ENCODE data around the gene FADS2. TPM values are rescaled to one million over a fixed set of nuclear protein-coding genes. Genes with fewer than 3 reads are reported as not detected.

Gene FADS2
- total RNA-seq, 1 experiment from 2014 or later, result 19.2 TPM

DNA sequence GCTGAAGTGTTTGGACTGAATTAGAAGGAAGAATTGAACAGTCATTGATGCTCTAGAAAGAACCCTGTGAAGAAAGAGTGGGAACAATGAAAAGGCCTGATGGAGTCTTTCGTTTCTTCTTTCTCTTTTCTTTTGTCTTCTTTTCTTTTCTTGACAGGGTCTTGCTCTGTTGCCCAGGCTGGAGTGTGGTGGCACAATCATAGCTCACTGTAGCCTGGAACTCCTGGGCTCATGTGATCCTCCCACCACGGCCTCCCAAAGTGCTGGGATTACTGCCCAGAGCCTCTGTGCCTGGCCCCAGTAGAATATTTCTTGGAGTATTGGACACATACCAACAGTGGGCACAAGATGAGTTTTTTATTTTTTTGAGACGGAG lies 34.3 kb upstream of the FADS2 start:
- TF ChIP-seq, protein P1, sequence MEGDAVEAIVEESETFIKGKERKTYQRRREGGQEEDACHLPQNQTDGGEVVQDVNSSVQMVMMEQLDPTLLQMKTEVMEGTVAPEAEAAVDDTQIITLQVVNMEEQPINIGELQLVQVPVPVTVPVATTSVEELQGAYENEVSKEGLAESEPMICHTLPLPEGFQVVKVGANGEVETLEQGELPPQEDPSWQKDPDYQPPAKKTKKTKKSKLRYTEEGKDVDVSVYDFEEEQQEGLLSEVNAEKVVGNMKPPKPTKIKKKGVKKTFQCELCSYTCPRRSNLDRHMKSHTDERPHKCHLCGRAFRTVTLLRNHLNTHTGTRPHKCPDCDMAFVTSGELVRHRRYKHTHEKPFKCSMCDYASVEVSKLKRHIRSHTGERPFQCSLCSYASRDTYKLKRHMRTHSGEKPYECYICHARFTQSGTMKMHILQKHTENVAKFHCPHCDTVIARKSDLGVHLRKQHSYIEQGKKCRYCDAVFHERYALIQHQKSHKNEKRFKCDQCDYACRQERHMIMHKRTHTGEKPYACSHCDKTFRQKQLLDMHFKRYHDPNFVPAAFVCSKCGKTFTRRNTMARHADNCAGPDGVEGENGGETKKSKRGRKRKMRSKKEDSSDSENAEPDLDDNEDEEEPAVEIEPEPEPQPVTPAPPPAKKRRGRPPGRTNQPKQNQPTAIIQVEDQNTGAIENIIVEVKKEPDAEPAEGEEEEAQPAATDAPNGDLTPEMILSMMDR (IDR thresholded peaks at IDR 0.05; ENCODE audit: unreplicated experiment), result no peak
- Mint-ChIP-seq H3K27me3 (ENCODE audit: unreplicated experiment) (no peaks in the 10 kb centered on the region), H3K4me1 (ENCODE audit: low read depth, unreplicated experiment) (peaks cover 36% of the 10 kb centered on the region), H3K9me3 (ENCODE audit: low read depth, unreplicated experiment) (no peaks in the 10 kb centered on the region), H3K4me3 (ENCODE audit: low read depth, unreplicated experiment) (peak overlapping the region; percentile 93), H3K27ac (ENCODE audit: unreplicated experiment) (peak overlapping the region; percentile 99), H3K36me3 (ENCODE audit: insufficient read depth, unreplicated experiment) (peaks cover 72% of the 10 kb centered on the region)
- CTCF ChIA-PET, result interaction anchor here (1.5 kb wide), 1 partner anchor 21 kb away, joined by 3 read pairs; no protein-coding TSS in a partner anchor
- BruUV-seq (replicated peaks), result no TSS peak
- intact Hi-C loops (cut with micrococcal nuclease; ENCODE audit: unreplicated experiment), result loop anchor here (10.0 kb wide), 2 partner anchors 101 to 151 kb away; partner anchors contain the start of gene FADS3
- no peak for DNase-seq

- Mint-ChIP-seq H3K4me3 (ENCODE audit: low read depth, unreplicated experiment) (no peak overlapping the region), H3K4me1 (ENCODE audit: low read depth, unreplicated experiment) (peaks cover 34% of the 10 kb centered on the region), H3K27ac (ENCODE audit: unreplicated experiment) (no peak overlapping the region), H3K9me3 (ENCODE audit: low read depth, unreplicated experiment) (no peaks in the 10 kb centered on the region), H3K27me3 (ENCODE audit: unreplicated experiment) (no peaks in the 10 kb centered on the region), H3K36me3 (ENCODE audit: insufficient read depth, unreplicated experiment) (peaks cover 76% of the 10 kb centered on the region)
- TF ChIP-seq, protein P1 (IDR thresholded peaks at IDR 0.05; ENCODE audit: unreplicated experiment), result no peak
- no TSS peak for BruUV-seq (replicated peaks)
- CTCF ChIA-PET, result no interaction called here
- no peak for DNase-seq
- intact Hi-C loops (cut with micrococcal nuclease; ENCODE audit: unreplicated experiment), result loop anchor here (10.0 kb wide), 2 partner anchors 100 to 150 kb away; partner anchors contain the start of gene FADS3
Observed at GRCh38 chr11:61794579-61794978, 33.5 kb upstream of the FADS2 start.

DNA sequence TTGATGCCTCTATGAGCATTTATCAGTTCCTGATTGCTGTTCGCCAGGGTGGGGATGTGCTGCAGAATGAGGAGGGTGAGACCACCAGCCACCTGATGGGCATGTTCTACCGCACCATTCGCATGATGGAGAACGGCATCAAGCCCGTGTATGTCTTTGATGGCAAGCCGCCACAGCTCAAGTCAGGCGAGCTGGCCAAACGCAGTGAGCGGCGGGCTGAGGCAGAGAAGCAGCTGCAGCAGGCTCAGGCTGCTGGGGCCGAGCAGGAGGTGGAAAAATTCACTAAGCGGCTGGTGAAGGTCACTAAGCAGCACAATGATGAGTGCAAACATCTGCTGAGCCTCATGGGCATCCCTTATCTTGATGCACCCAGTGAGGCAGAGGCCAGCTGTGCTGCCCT lies 32.6 kb upstream of the FADS2 start:
- Mint-ChIP-seq H3K4me1 (ENCODE audit: low read depth, unreplicated experiment) (peaks cover 26% of the 10 kb centered on the region), H3K4me3 (ENCODE audit: low read depth, unreplicated experiment) (no peak overlapping the region), H3K9me3 (ENCODE audit: low read depth, unreplicated experiment) (no peaks in the 10 kb centered on the region), H3K27ac (ENCODE audit: unreplicated experiment) (no peak overlapping the region), H3K36me3 (ENCODE audit: insufficient read depth, unreplicated experiment) (peaks cover 78% of the 10 kb centered on the region), H3K27me3 (ENCODE audit: unreplicated experiment) (no peaks in the 10 kb centered on the region)
- TF ChIP-seq, protein P1 (IDR thresholded peaks at IDR 0.05; ENCODE audit: unreplicated experiment), result no peak
- BruUV-seq (replicated peaks), result no TSS peak
- CTCF ChIA-PET, result no interaction called here
- intact Hi-C loops (cut with micrococcal nuclease; ENCODE audit: unreplicated experiment), result loop anchor here (10.0 kb wide), 2 partner anchors 99 to 149 kb away; partner anchors contain the start of gene FADS3
- DNase-seq, result no peak

- Mint-ChIP-seq H3K36me3 (ENCODE audit: insufficient read depth, unreplicated experiment) (peaks cover 81% of the 10 kb centered on the region), H3K9me3 (ENCODE audit: low read depth, unreplicated experiment) (no peaks in the 10 kb centered on the region), H3K4me3 (ENCODE audit: low read depth, unreplicated experiment) (no peak overlapping the region), H3K4me1 (ENCODE audit: low read depth, unreplicated experiment) (peaks cover 25% of the 10 kb centered on the region), H3K27me3 (ENCODE audit: unreplicated experiment) (no peaks in the 10 kb centered on the region), H3K27ac (ENCODE audit: unreplicated experiment) (no peak overlapping the region)
- intact Hi-C loops (cut with micrococcal nuclease; ENCODE audit: unreplicated experiment), result loop anchor here (10.0 kb wide), 2 partner anchors 99 to 149 kb away; partner anchors contain the start of gene FADS3
- DNase-seq, result no peak
- no TSS peak for BruUV-seq (replicated peaks)
- TF ChIP-seq, protein P1 (IDR thresholded peaks at IDR 0.05; ENCODE audit: unreplicated experiment), result no peak
- CTCF ChIA-PET, result interaction anchor here (1.0 to 3.9 kb wide), 5 partner anchors 108 to 286 kb away, joined by 4 to 32 read pairs (median 6); no protein-coding TSS in a partner anchor
Observed at GRCh38 chr11:61795876-61796526, 32.1 kb upstream of the FADS2 start.

All from Calu3 (cell line).